Spleen (tissue), 11 donors: Measurements from ENCODE around the gene EYS. TPM values are rescaled to one million over a fixed set of nuclear protein-coding genes. Genes with fewer than 3 reads are reported as not detected.

Experiments
- DNase-seq: peaks from one replicate; pipeline ENCODE4 v3.0.0-alpha.2; 2020
- H3K27ac ChIP-seq, 8 donors: fragments of 200-600 bp; sonication (generic) in 7 of 8; 1 replicate in 4 of 8; 2 replicates in 4 of 8; pipeline versions ENCODE4 v1.5.0 to v1.8.0; 2016 to 2021; ENCODE audit warnings: inconsistent platforms in 4 of 8, mild to moderate bottlenecking in 4 of 8, moderate library complexity in 1 of 8
- H3K27me3 ChIP-seq, 7 donors: fragments of 200-600 bp; sonication (generic) in 6 of 7; replicated peaks in 1 of 7; 1 replicate in 4 of 7; 2 replicates in 3 of 7; pipeline versions ENCODE4 v1.5.0 to v1.8.0; 2016 to 2021; ENCODE audit warnings: inconsistent platforms in 3 of 7, mild to moderate bottlenecking in 1 of 7
- H3K36me3 ChIP-seq, 6 donors: fragments of 200-600 bp; sonication (generic) in 5 of 6; 1 replicate in 4 of 6; 2 replicates in 2 of 6; pipeline versions ENCODE4 v1.5.0 to v1.8.0; 2016 to 2021; ENCODE audit warnings: inconsistent platforms in 2 of 6
- H3K4me1 ChIP-seq, 6 donors: fragments of 200-600 bp; sonication (generic) in 5 of 6; 1 replicate in 3 of 6; 2 replicates in 3 of 6; pipeline versions ENCODE4 v1.5.0 to v1.8.0; 2016 to 2021; ENCODE audit warnings: inconsistent platforms in 3 of 6
- H3K4me3 ChIP-seq, 8 donors: fragments of 200-600 bp; sonication (generic) in 7 of 8; 1 replicate in 4 of 8; 2 replicates in 4 of 8; pipeline versions ENCODE4 v1.5.0 to v1.8.0; 2016 to 2021; ENCODE audit warnings: inconsistent platforms in 4 of 8, mild to moderate bottlenecking in 4 of 8, moderate library complexity in 2 of 8
- H3K9me3 ChIP-seq, 8 donors: fragments of 200-600 bp; sonication (generic) in 7 of 8; 1 replicate in 4 of 8; 2 replicates in 4 of 8; pipeline versions ENCODE4 v1.5.0 to v1.8.0; 2016 to 2021; ENCODE audit warnings: inconsistent platforms in 4 of 8
- POLR2A ChIP-seq, 3 donors: fragments of 450-650 bp; IDR thresholded peaks; one replicate each; pipeline ENCODE4 v1.5.1; 2017; ENCODE audit warnings: antibody characterized with exemption in 3 of 3, mild to moderate bottlenecking in 1 of 3
- POLR2AphosphoS5 ChIP-seq, 3 donors: sonication (generic); formaldehyde crosslinking; IDR thresholded peaks; one replicate each; pipeline ENCODE4 v1.5.1; 2017; ENCODE audit warnings: antibody characterized with exemption in 3 of 3
- WGBS, 5 donors: extraction: QIAGEN DNeasy Blood & Tissue Kit in 3 of 5; methylation state at CpG; one replicate each; pipeline versions ENCODE4 v1.1.5 to v1.1.7; 2013 to 2018; 5-methylcytosine and 5-hydroxymethylcytosine counted together
- intact Hi-C: fragments of 100-400 bp; cut with DNase I; formaldehyde crosslinking; loops from one replicate; pipeline ENCODE4 v1.15.0; 2023; ENCODE audit warnings: low total_unique reads
- polyA plus RNA-seq, 3 donors: library from polyadenylated mRNA; stranded (reverse); fragments of 200-250 nt; gene quantifications; one replicate each; pipeline ENCODE4 v1.2.1, GENCODE V29; 2013
- total RNA-seq, 7 donors: library from RNA; depleted of rRNA in 3 of 7; stranded (reverse); fragments of >200 nt in 3 of 7; fragmentation: NEBNext Ultra II Directional in 4 of 7; extraction: Animal tissue kit (Norgen Biotek cat#: 25700) in 4 of 7; gene quantifications; one replicate each; pipeline versions ENCODE4 v1.1.0 to v1.2.1, GENCODE V29; 2016 to 2021
- TF ChIP-seq, protein P1 (sequence below), 11 experiments: fragments of 200-600 bp in 7 of 11; fragments of 450-650 bp in 4 of 11; sonication (generic) in 4 of 11; IDR thresholded peaks in 8 of 11; conservative IDR thresholded peaks in 3 of 11; 1 replicate in 7 of 11; 2 replicates in 4 of 11; pipeline versions ENCODE4 v1.4.0 to v1.8.0; 2016 to 2021; ENCODE audit warnings: antibody characterized with exemption in 11 of 11, inconsistent platforms in 4 of 11, mild to moderate bottlenecking in 1 of 11
- donor health status: healthy with polysubstance abuse.
- donor health status: DM: no; HTN: no; CAD: no; lungs with moderate emphysema.
- donor health status: DM: no; HTN: no; CAD: no.
- donor health status: Bipolar disorder and iron deficiency.
- donor health status: healthy.
- donor health status: DM: no; HTN: no; CAD: no.
- donor health status: DM: yes; HTN: yes; CAD: no.

Gene EYS
- total and polyA plus RNA-seq, 10 donors, result under 0.01 to 0.72 (median 0.28) TPM; not detected in 5

DNA sequence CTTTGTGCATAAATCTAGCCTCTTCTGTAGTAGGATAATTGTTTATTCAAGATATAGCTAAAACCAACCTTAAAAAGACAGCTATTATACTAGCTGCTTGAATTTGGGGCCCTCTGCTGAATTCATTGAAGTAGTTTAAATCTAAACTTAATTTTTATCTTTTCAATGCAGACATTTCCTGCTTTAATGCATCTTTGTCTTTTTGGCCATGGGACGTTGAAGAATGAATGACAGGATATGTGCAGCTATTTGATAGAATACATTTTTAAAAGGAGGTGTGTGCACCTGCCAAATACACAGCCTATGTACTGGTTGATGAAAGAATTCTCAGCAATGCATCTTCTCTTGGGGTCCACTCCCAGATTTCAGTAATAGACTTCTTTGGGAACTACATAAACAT, 1546.5 kb downstream of the EYS start:
- no peaks in the 10 kb centered on the region for H3K36me3 ChIP-seq
- H3K27me3 ChIP-seq, result no peaks in the 10 kb centered on the region
- TF ChIP-seq, protein P1, sequence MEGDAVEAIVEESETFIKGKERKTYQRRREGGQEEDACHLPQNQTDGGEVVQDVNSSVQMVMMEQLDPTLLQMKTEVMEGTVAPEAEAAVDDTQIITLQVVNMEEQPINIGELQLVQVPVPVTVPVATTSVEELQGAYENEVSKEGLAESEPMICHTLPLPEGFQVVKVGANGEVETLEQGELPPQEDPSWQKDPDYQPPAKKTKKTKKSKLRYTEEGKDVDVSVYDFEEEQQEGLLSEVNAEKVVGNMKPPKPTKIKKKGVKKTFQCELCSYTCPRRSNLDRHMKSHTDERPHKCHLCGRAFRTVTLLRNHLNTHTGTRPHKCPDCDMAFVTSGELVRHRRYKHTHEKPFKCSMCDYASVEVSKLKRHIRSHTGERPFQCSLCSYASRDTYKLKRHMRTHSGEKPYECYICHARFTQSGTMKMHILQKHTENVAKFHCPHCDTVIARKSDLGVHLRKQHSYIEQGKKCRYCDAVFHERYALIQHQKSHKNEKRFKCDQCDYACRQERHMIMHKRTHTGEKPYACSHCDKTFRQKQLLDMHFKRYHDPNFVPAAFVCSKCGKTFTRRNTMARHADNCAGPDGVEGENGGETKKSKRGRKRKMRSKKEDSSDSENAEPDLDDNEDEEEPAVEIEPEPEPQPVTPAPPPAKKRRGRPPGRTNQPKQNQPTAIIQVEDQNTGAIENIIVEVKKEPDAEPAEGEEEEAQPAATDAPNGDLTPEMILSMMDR (IDR thresholded peaks at IDR 0.05 in 8 of 11, conservative IDR thresholded peaks at IDR 0.05 in 3 of 11), result no peak
- no peak for TF ChIP-seq POLR2AphosphoS5 (IDR thresholded peaks at IDR 0.05)
- TF ChIP-seq POLR2A (IDR thresholded peaks at IDR 0.05), result no peak
- H3K27ac ChIP-seq, result no peak overlapping the region
- no peaks in the 10 kb centered on the region for H3K4me1 ChIP-seq
- DNase-seq, result no peak
- intact Hi-C loops, result no loop called here
- WGBS, 5 donors, result 14 to 26% (median 19%) methylated on average over 1 of the region's 1 CpG
- no peak overlapping the region for H3K4me3 ChIP-seq
- peaks cover 0 to 6% (median 0%) of the 10 kb centered on the region in 8 donors for H3K9me3 ChIP-seq

DNA sequence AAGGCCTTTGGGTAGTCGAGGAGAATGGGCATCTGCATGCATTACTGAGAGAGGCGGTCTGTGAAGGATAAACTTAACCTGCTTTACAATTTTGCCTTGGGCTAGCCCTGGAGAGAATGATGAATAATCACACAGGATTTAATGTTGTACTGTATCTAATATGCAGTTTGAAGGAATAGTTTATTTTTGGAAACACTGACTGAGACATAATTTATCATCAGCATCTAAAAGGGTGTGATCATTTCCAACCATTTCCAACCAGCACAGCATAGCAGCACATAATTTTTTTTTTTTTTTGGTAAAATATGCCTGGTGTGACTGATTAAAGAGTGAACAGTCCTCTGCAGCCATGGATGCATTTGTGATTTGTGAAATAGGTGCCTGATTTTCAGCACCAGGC, 1552.0 kb downstream of the EYS start:
- no peak overlapping the region for H3K27ac ChIP-seq
- no peak for TF ChIP-seq POLR2AphosphoS5 (IDR thresholded peaks at IDR 0.05)
- TF ChIP-seq, protein P1 (IDR thresholded peaks at IDR 0.05 in 8 of 11, conservative IDR thresholded peaks at IDR 0.05 in 3 of 11), result no peak
- no peak for TF ChIP-seq POLR2A (IDR thresholded peaks at IDR 0.05)
- DNase-seq, result no peak
- intact Hi-C loops, result no loop called here
- no peaks in the 10 kb centered on the region for H3K4me1 ChIP-seq
- H3K36me3 ChIP-seq, result no peaks in the 10 kb centered on the region
- H3K9me3 ChIP-seq, result peaks cover 0 to 6% (median 0%) of the 10 kb centered on the region in 8 donors
- H3K4me3 ChIP-seq, result no peak overlapping the region
- H3K27me3 ChIP-seq, result no peaks in the 10 kb centered on the region
- WGBS, 5 donors, result 74 to 84% (median 77%) methylated on average over 2 of the region's 2 CpGs

DNA sequence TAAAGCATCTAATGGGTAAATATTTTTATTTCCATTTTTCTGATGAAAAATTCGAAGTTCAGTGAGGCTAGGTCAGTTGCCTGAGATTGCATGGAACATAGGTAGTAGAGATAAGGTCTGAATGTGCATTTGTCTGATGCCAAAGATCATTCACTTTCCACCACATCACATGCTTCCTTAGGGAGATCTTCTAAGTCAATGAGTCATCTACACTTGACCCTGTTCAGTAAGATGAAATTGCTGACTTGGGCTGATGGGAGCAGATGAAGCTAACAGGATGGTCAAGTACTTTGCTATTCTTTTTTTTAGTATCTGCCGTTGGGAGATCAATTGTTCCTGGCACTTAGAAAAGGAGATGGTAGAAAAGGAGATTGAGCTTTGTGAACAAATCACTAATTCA, 1560.2 kb downstream of the EYS start:
- Histone ChIP-seq H3K4me3 (no peak overlapping the region), H3K27me3 (no peaks in the 10 kb centered on the region), H3K4me1 (no peaks in the 10 kb centered on the region), H3K9me3 (no peaks in the 10 kb centered on the region), H3K36me3 (no peaks in the 10 kb centered on the region), H3K27ac (no peak overlapping the region)
- intact Hi-C loops, result no loop called here
- TF ChIP-seq POLR2AphosphoS5 (IDR thresholded peaks at IDR 0.05) (no peak), POLR2A (IDR thresholded peaks at IDR 0.05) (no peak)
- TF ChIP-seq, protein P1 (IDR thresholded peaks at IDR 0.05 in 8 of 11, conservative IDR thresholded peaks at IDR 0.05 in 3 of 11), result no peak
- no peak for DNase-seq
- 59 to 68% (median 60%) methylated on average over 2 of the region's 2 CpGs for WGBS, 5 donors

DNA sequence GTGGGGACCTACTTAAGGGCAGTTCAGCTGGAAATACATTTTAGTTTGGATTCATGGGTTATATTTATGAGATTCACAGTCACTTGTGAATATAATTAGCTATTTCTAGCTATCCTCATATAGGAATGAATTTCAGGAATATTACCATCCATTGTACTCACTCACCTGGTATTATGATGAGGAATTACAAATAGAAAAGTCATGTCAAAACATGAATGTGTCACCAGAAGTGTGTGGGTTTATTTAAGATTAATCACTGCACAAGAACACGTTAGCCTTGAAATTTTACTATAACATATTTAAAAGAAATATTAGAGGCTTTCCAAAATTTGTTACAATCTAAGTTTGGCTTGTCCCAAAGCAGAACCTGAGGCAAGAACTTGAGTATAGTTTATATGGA, 1560.9 kb downstream of the EYS start:
- intact Hi-C loops, result no loop called here
- Histone ChIP-seq H3K27ac (no peak overlapping the region), H3K4me3 (no peak overlapping the region), H3K36me3 (no peaks in the 10 kb centered on the region), H3K9me3 (no peaks in the 10 kb centered on the region), H3K4me1 (no peaks in the 10 kb centered on the region), H3K27me3 (no peaks in the 10 kb centered on the region)
- TF ChIP-seq POLR2A (IDR thresholded peaks at IDR 0.05) (no peak), POLR2AphosphoS5 (IDR thresholded peaks at IDR 0.05) (no peak)
- TF ChIP-seq, protein P1 (IDR thresholded peaks at IDR 0.05 in 8 of 11, conservative IDR thresholded peaks at IDR 0.05 in 3 of 11), result no peak
- DNase-seq, result no peak
- 47 to 74% (median 67%) methylated on average over 1 of the region's 1 CpG for WGBS, 5 donors
